ENCODE measurements around the gene TP73. TPM values are rescaled to one million over a fixed set of nuclear protein-coding genes. Genes with fewer than 3 reads are reported as not detected.

Gene TP73
- total and polyA plus RNA-seq, 2 donors (not counting 1 experiment from before 2014, with no cell fraction given): 1.2 to 2.4 TPM

- Mint-ChIP-seq H3K27me3 (no peaks in the 10 kb centered on the region), H3K4me1 (peaks cover 2% of the 10 kb centered on the region), H3K27ac (no peak overlapping the region), H3K9me3 (ENCODE audit: insufficient read depth) (no peaks in the 10 kb centered on the region), H3K4me3 (no peak overlapping the region)
- peaks cover 0 to 3% of the 10 kb centered on the region in 2 donors for H3K4me1 ChIP-seq (ENCODE audit: control insufficient read depth in 2 of 2, insufficient read depth in 2 of 2, low read length in 2 of 2)
- no peak for DNase-seq
- H3K4me2 ChIP-seq (replicated peaks; ENCODE audit: low read depth, low read length, poor library complexity, severe bottlenecking): no peak overlapping the region
- WGBS (ENCODE audit: insufficient coverage): 76% methylated on average over 19 of the region's 20 CpGs
- ChIA-PET CTCF (interaction anchor here (1.6 to 2.6 kb wide), 3 partner anchors 9 to 269 kb away, joined by 4 to 7 read pairs (median 5); no protein-coding TSS in a partner anchor), POLR2A (no interaction called here)
- ATAC-seq (ENCODE audit: low read depth): no peak
- no peaks in the 10 kb centered on the region for H4K20me1 ChIP-seq (ENCODE audit: control insufficient read depth, insufficient read depth, low read length, poor library complexity, severe bottlenecking)
- no peak overlapping the region for H3K27ac ChIP-seq (ENCODE audit: low read length in 2 of 2)
- intact Hi-C loops (cut with micrococcal nuclease): no loop called here
- H3K79me2 ChIP-seq (ENCODE audit: control insufficient read depth, insufficient read depth, low read length): no peaks in the 10 kb centered on the region
- H3K36me3 ChIP-seq (replicated peaks in 1 of 2; ENCODE audit: control extremely low read depth in 1 of 2, control insufficient read depth in 1 of 2, extremely low read depth in 1 of 2, insufficient read depth in 2 of 2, low read length in 1 of 2): no peaks in the 10 kb centered on the region
- TF ChIP-seq CTCF (IDR thresholded peaks at IDR 0.05): no peak
- no peak for TF ChIP-seq EZH2 (IDR thresholded peaks at IDR 0.05; ENCODE audit: borderline replicate concordance, insufficient read depth, low read depth, low read length, poor library complexity, severe bottlenecking)
- H3K27me3 ChIP-seq (replicated peaks in 1 of 4; ENCODE audit: control extremely low read depth in 1 of 4, control insufficient read depth in 3 of 4, insufficient read depth in 4 of 4, low read length in 3 of 4): peaks cover 0 to 19% (median 2%) of the 10 kb centered on the region in 4 experiments
- no peak overlapping the region for H3K9ac ChIP-seq (ENCODE audit: low read length)
- H3K9me3 ChIP-seq (ENCODE audit: control extremely low read depth in 1 of 3, control insufficient read depth in 2 of 3, insufficient read depth in 1 of 3, low read length in 2 of 3): peaks cover 0 to 6% (median 0%) of the 10 kb centered on the region in 3 donors
- H2AFZ ChIP-seq (ENCODE audit: insufficient read depth, low read depth, low read length, poor library complexity, severe bottlenecking): no peak overlapping the region
- H3K4me3 ChIP-seq (ENCODE audit: control extremely low read depth in 1 of 5, extremely low read depth in 1 of 5, insufficient read depth in 1 of 5, low read depth in 2 of 5, low read length in 4 of 5): no peak overlapping the region
Measured at GRCh38 chr1:3721955-3722465, 69.7 kb downstream of the TP73 start.

GRCh38 chr1:3722846-3723245 is 70.5 kb downstream of the TP73 start:
- ATAC-seq (ENCODE audit: low read depth) (no peak), DNase-seq (no peak)
- intact Hi-C loops (cut with micrococcal nuclease): no loop called here
- Mint-ChIP-seq H3K27me3 (no peaks in the 10 kb centered on the region), H3K4me3 (no peak overlapping the region), H3K4me1 (peaks cover 2% of the 10 kb centered on the region), H3K9me3 (ENCODE audit: insufficient read depth) (no peaks in the 10 kb centered on the region), H3K27ac (no peak overlapping the region)
- H3K79me2 ChIP-seq (ENCODE audit: control insufficient read depth, insufficient read depth, low read length): no peaks in the 10 kb centered on the region
- no peak overlapping the region for H3K27ac ChIP-seq (ENCODE audit: low read length in 2 of 2)
- TF ChIP-seq CTCF (IDR thresholded peaks at IDR 0.05): no peak
- no peak for TF ChIP-seq EZH2 (IDR thresholded peaks at IDR 0.05; ENCODE audit: borderline replicate concordance, insufficient read depth, low read depth, low read length, poor library complexity, severe bottlenecking)
- H3K4me1 ChIP-seq (ENCODE audit: control insufficient read depth in 2 of 2, insufficient read depth in 2 of 2, low read length in 2 of 2): peaks cover 0 to 3% of the 10 kb centered on the region in 2 donors
- no peaks in the 10 kb centered on the region for H4K20me1 ChIP-seq (ENCODE audit: control insufficient read depth, insufficient read depth, low read length, poor library complexity, severe bottlenecking)
- H3K9me3 ChIP-seq (ENCODE audit: control extremely low read depth in 1 of 3, control insufficient read depth in 2 of 3, insufficient read depth in 1 of 3, low read length in 2 of 3): peaks cover 0 to under 1% (median 0%) of the 10 kb centered on the region in 3 donors
- H3K36me3 ChIP-seq (replicated peaks in 1 of 2; ENCODE audit: control extremely low read depth in 1 of 2, control insufficient read depth in 1 of 2, extremely low read depth in 1 of 2, insufficient read depth in 2 of 2, low read length in 1 of 2): no peaks in the 10 kb centered on the region
- ChIA-PET CTCF (interaction anchor here (1.6 to 2.6 kb wide), 3 partner anchors 9 to 269 kb away, joined by 4 to 11 read pairs (median 7); no protein-coding TSS in a partner anchor), POLR2A (no interaction called here)
- H3K4me3 ChIP-seq (ENCODE audit: control extremely low read depth in 1 of 5, extremely low read depth in 1 of 5, insufficient read depth in 1 of 5, low read depth in 2 of 5, low read length in 4 of 5): no peak overlapping the region
- no peak overlapping the region for H3K9ac ChIP-seq (ENCODE audit: low read length)
- no peak overlapping the region for H2AFZ ChIP-seq (ENCODE audit: insufficient read depth, low read depth, low read length, poor library complexity, severe bottlenecking)
- no peak overlapping the region for H3K4me2 ChIP-seq (replicated peaks; ENCODE audit: low read depth, low read length, poor library complexity, severe bottlenecking)
- peaks cover 0 to 16% (median 0%) of the 10 kb centered on the region in 4 experiments for H3K27me3 ChIP-seq (replicated peaks in 1 of 4; ENCODE audit: control extremely low read depth in 1 of 4, control insufficient read depth in 3 of 4, insufficient read depth in 4 of 4, low read length in 3 of 4)
- WGBS (ENCODE audit: insufficient coverage): 72% methylated on average over 3 of the region's 3 CpGs

All from B cell (primary cell).